Left ventricle myocardium inferior (tissue), 1 donor: ENCODE measurements around the gene CDH20. TPM values are rescaled to one million over a fixed set of nuclear protein-coding genes. Genes with fewer than 3 reads are reported as not detected.
A peak's percentile ranks its signal among the peaks of the same experiment; 100 is the strongest.

Experiments
- DNase-seq: peaks from one replicate; pipeline ENCODE4 v3.0.0-alpha.2; 2020
- H3K27ac ChIP-seq: fragments of 200-600 bp; replicated peaks from 2 replicates; pipeline ENCODE4 v1.8.0; 2021
- H3K27me3 ChIP-seq: fragments of 200-600 bp; 2 replicates; pipeline ENCODE4 v1.8.0; 2021; ENCODE audit warnings: low read depth
- H3K36me3 ChIP-seq: fragments of 200-600 bp; 2 replicates; pipeline ENCODE4 v1.8.0; 2021
- H3K4me1 ChIP-seq: fragments of 200-600 bp; 2 replicates; pipeline ENCODE4 v1.8.0; 2021
- H3K4me3 ChIP-seq: fragments of 200-600 bp; 2 replicates; pipeline ENCODE4 v1.8.0; 2021; ENCODE audit warnings: mild to moderate bottlenecking, moderate library complexity
- H3K9me3 ChIP-seq: fragments of 200-600 bp; replicated peaks from 2 replicates; pipeline ENCODE4 v1.8.0; 2021
- CTCF ChIP-seq: fragments of 200-600 bp; IDR thresholded peaks from 2 replicates; pipeline ENCODE4 v1.8.0; 2021; ENCODE audit warnings: antibody characterized with exemption, mild to moderate bottlenecking, borderline replicate concordance
- intact Hi-C: fragments of 100-400 bp; cut with micrococcal nuclease; formaldehyde crosslinking; loops from one replicate; pipeline ENCODE4 v1.11.0; 2022
- total RNA-seq: library from RNA; stranded (reverse); fragmentation: NEBNext Ultra II Directional; extraction: Animal tissue kit (Norgen Biotek cat#: 25700); gene quantifications from one replicate; pipeline ENCODE4 v1.2.1, GENCODE V29; 2021
- donor health status: DM: no; HTN: yes; CAD: no; lungs with severe emphysema.

Gene CDH20
- total RNA-seq, 1 donor from 2014 or later, result not detected

GRCh38 chr18:61474918-61475317, 141.7 kb downstream of the CDH20 start:
- Histone ChIP-seq H3K4me3 (no peak overlapping the region), H3K9me3 (no peaks in the 10 kb centered on the region), H3K36me3 (no peaks in the 10 kb centered on the region), H3K4me1 (peaks cover 15% of the 10 kb centered on the region), H3K27me3 (no peaks in the 10 kb centered on the region), H3K27ac (no peak overlapping the region)
- DNase-seq, result no peak
- intact Hi-C loops, result no loop called here
- no peak for TF ChIP-seq CTCF

DNA sequence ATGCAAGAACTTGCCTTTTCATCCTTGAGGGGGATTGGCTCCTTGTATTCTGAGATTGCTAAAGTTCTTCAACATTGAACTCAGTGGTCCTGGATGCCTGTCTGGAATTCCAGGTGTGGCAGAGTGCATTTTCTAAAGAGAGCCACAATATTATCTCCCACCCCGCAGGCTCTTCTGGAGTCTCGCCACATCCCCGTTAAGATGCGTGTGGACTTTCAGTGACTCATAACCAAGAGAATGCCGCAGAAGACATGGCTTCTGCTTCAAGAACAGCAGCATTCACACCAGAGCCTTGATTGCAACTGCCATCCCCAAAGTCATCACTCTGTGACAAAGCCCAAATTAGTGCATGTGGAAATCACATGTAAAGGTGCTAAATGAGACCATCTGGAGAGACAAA, 142.7 kb downstream of the CDH20 start:
- no peak overlapping the region for H3K27ac ChIP-seq
- intact Hi-C loops, result no loop called here
- no peaks in the 10 kb centered on the region for H3K9me3 ChIP-seq
- TF ChIP-seq CTCF, result no peak
- DNase-seq, result no peak
- peaks cover 15% of the 10 kb centered on the region for H3K4me1 ChIP-seq
- no peaks in the 10 kb centered on the region for H3K36me3 ChIP-seq
- no peaks in the 10 kb centered on the region for H3K27me3 ChIP-seq
- H3K4me3 ChIP-seq, result no peak overlapping the region

DNA sequence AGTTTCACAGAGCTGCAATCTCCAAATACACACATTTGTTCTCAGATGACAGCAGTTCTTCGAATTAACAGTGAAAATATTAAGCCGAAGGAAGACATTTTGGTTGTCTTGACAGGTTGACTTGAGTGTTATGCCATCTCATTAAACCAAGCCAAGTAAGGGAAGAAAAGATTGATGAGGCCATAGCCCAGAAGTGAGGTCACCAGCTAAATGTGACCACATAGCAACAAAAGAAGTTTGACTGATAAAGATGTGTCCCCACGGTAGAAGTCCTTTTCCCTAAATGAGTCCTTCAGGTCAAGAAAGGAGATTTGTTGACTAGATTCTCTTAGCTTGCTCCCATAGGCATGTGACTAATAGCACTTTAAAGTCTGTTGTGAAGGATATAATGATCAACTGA, 156.1 kb downstream of the CDH20 start:
- H3K36me3 ChIP-seq, result no peaks in the 10 kb centered on the region
- no peaks in the 10 kb centered on the region for H3K27me3 ChIP-seq
- no peak for DNase-seq
- H3K27ac ChIP-seq, result no peak overlapping the region
- H3K9me3 ChIP-seq, result no peaks in the 10 kb centered on the region
- no peaks in the 10 kb centered on the region for H3K4me1 ChIP-seq
- TF ChIP-seq CTCF, result no peak
- intact Hi-C loops, result no loop called here
- H3K4me3 ChIP-seq, result no peak overlapping the region

GRCh38 chr18:61496374-61496773, 163.1 kb downstream of the CDH20 start:
- H3K4me1 ChIP-seq, result no peaks in the 10 kb centered on the region
- no peak overlapping the region for H3K4me3 ChIP-seq
- no peaks in the 10 kb centered on the region for H3K9me3 ChIP-seq
- no peak for DNase-seq
- H3K27ac ChIP-seq, result no peak overlapping the region
- peaks cover 7% of the 10 kb centered on the region for H3K27me3 ChIP-seq
- no peaks in the 10 kb centered on the region for H3K36me3 ChIP-seq
- intact Hi-C loops, result no loop called here
- no peak for TF ChIP-seq CTCF

- no peaks in the 10 kb centered on the region for H3K9me3 ChIP-seq
- no peaks in the 10 kb centered on the region for H3K4me1 ChIP-seq
- H3K36me3 ChIP-seq, result no peaks in the 10 kb centered on the region
- peaks cover 7% of the 10 kb centered on the region for H3K27me3 ChIP-seq
- intact Hi-C loops, result no loop called here
- no peak for TF ChIP-seq CTCF
- no peak for DNase-seq
- no peak overlapping the region for H3K4me3 ChIP-seq
- H3K27ac ChIP-seq, result no peak overlapping the region
Observed at GRCh38 chr18:61497422-61497821, 164.2 kb downstream of the CDH20 start.

DNA sequence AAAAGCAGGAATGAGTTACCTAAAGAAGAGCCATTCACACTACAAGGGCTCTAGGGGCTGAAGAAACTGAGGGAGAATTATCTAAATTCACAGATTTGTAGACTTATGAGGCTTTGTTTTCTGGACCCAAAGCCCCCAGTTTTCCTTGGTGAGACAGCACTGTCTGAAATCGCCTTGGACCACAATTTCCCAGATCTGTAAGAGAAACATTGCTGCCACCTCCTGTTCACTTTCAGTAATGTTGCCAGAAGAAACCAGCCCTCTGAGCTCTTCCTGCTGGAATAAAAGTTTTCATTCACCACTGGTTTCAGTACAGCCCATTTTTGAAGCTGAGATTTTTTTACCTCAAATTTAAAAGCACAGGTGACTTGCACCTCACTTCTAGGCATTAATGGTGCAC, 169.2 kb downstream of the CDH20 start:
- H3K27me3 ChIP-seq, result peaks cover 3% of the 10 kb centered on the region
- no peak overlapping the region for H3K27ac ChIP-seq
- intact Hi-C loops, result loop anchor here (10.0 kb wide), 1 partner anchor 818 kb away; no protein-coding TSS in a partner anchor
- no peak overlapping the region for H3K4me3 ChIP-seq
- DNase-seq, result no peak
- no peaks in the 10 kb centered on the region for H3K9me3 ChIP-seq
- no peaks in the 10 kb centered on the region for H3K4me1 ChIP-seq
- no peaks in the 10 kb centered on the region for H3K36me3 ChIP-seq
- TF ChIP-seq CTCF, result peak; percentile 77
